ENCODE data around the gene MAG. TPM values are rescaled to one million over a fixed set of nuclear protein-coding genes. Genes with fewer than 3 reads are reported as not detected.

MAG gene
- total RNA-seq, 1 donor from 2014 or later = not detected

DNA sequence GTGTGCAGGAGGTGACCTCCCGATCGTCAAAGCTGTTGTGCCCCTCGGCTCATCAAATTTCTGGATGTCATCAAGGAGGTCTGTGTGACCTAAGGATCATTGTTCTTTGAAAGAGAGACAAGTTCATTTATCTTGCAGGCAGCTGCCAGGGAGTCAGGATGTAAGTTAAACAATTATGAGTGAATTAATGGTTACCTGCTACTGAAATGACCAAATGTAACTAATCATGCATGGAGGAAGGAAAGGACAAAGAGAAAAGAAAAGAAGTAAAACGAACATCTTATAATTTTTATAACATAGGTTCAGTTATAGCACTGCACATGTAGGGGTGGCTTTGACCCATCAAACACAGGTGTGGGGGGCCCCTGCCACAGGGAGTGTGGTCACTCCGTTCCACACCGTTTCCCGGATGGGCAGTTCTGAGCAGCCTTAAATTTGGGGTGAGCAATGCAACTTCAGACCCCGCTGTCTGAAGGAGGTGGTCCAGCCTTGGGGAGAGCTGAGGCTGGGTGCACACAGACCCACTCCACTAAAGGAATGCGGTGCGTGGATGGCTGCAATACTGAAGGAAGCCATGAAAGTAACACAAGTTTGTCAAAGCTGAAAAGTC, 42.3 kb downstream of the MAG start:
- H3K4me3 ChIP-seq = no peak overlapping the region
- DNase-seq (no peak), ATAC-seq (no peak)
- H3K27me3 ChIP-seq (ENCODE audit: low read depth) = peaks cover 26% of the 10 kb centered on the region
- no peaks in the 10 kb centered on the region for H3K9me3 ChIP-seq
- H3K4me1 ChIP-seq = no peaks in the 10 kb centered on the region
- intact Hi-C loops (cut with DNase I) = no loop called here
- no peak for TF ChIP-seq CTCF (IDR thresholded peaks at IDR 0.05)
- no peak overlapping the region for H3K27ac ChIP-seq
- H3K36me3 ChIP-seq = no peaks in the 10 kb centered on the region

GRCh38 chr19:35336166-35336955, 44.4 kb downstream of the MAG start:
- DNase-seq (no peak), ATAC-seq (peak in 1 of 2 donors; percentile 10)
- Histone ChIP-seq H3K4me3 (no peak overlapping the region), H3K9me3 (no peaks in the 10 kb centered on the region), H3K4me1 (no peaks in the 10 kb centered on the region), H3K27me3 (ENCODE audit: low read depth) (peaks cover 15% of the 10 kb centered on the region), H3K27ac (no peak overlapping the region), H3K36me3 (no peaks in the 10 kb centered on the region)
- no peak for TF ChIP-seq CTCF (IDR thresholded peaks at IDR 0.05)
- intact Hi-C loops (cut with DNase I) = no loop called here

GRCh38 chr19:35337097-35337983, 45.4 kb downstream of the MAG start:
- Histone ChIP-seq H3K27ac (no peak overlapping the region), H3K4me1 (no peaks in the 10 kb centered on the region), H3K4me3 (no peak overlapping the region), H3K9me3 (no peaks in the 10 kb centered on the region), H3K36me3 (no peaks in the 10 kb centered on the region), H3K27me3 (ENCODE audit: low read depth) (peaks cover 7% of the 10 kb centered on the region)
- TF ChIP-seq CTCF (IDR thresholded peaks at IDR 0.05) = no peak
- ATAC-seq (peak in 1 of 2 donors; percentile 9), DNase-seq (no peak)
- intact Hi-C loops (cut with DNase I) = no loop called here

GRCh38 chr19:35337984-35338296, 46.0 kb downstream of the MAG start:
- Histone ChIP-seq H3K27me3 (ENCODE audit: low read depth) (peaks cover 7% of the 10 kb centered on the region), H3K27ac (no peak overlapping the region), H3K4me1 (no peaks in the 10 kb centered on the region), H3K9me3 (no peaks in the 10 kb centered on the region), H3K36me3 (no peaks in the 10 kb centered on the region), H3K4me3 (no peak overlapping the region)
- intact Hi-C loops (cut with DNase I) = no loop called here
- DNase-seq = no peak
- no peak for ATAC-seq
- no peak for TF ChIP-seq CTCF (IDR thresholded peaks at IDR 0.05)

GRCh38 chr19:35340431-35340830, 48.5 kb downstream of the MAG start:
- Histone ChIP-seq H3K4me1 (no peaks in the 10 kb centered on the region), H3K36me3 (no peaks in the 10 kb centered on the region), H3K27ac (no peak overlapping the region), H3K9me3 (no peaks in the 10 kb centered on the region), H3K4me3 (no peak overlapping the region), H3K27me3 (ENCODE audit: low read depth) (no peaks in the 10 kb centered on the region)
- intact Hi-C loops (cut with DNase I) = no loop called here
- TF ChIP-seq CTCF (IDR thresholded peaks at IDR 0.05) = no peak
- peak; percentile 19 for DNase-seq
- ATAC-seq = no peak
